ENCODE data around the gene VWCE.
A peak's percentile ranks its signal among the peaks of the same experiment; 100 is the strongest.

VWCE gene, protein sequence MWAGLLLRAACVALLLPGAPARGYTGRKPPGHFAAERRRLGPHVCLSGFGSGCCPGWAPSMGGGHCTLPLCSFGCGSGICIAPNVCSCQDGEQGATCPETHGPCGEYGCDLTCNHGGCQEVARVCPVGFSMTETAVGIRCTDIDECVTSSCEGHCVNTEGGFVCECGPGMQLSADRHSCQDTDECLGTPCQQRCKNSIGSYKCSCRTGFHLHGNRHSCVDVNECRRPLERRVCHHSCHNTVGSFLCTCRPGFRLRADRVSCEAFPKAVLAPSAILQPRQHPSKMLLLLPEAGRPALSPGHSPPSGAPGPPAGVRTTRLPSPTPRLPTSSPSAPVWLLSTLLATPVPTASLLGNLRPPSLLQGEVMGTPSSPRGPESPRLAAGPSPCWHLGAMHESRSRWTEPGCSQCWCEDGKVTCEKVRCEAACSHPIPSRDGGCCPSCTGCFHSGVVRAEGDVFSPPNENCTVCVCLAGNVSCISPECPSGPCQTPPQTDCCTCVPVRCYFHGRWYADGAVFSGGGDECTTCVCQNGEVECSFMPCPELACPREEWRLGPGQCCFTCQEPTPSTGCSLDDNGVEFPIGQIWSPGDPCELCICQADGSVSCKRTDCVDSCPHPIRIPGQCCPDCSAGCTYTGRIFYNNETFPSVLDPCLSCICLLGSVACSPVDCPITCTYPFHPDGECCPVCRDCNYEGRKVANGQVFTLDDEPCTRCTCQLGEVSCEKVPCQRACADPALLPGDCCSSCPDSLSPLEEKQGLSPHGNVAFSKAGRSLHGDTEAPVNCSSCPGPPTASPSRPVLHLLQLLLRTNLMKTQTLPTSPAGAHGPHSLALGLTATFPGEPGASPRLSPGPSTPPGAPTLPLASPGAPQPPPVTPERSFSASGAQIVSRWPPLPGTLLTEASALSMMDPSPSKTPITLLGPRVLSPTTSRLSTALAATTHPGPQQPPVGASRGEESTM

DNA sequence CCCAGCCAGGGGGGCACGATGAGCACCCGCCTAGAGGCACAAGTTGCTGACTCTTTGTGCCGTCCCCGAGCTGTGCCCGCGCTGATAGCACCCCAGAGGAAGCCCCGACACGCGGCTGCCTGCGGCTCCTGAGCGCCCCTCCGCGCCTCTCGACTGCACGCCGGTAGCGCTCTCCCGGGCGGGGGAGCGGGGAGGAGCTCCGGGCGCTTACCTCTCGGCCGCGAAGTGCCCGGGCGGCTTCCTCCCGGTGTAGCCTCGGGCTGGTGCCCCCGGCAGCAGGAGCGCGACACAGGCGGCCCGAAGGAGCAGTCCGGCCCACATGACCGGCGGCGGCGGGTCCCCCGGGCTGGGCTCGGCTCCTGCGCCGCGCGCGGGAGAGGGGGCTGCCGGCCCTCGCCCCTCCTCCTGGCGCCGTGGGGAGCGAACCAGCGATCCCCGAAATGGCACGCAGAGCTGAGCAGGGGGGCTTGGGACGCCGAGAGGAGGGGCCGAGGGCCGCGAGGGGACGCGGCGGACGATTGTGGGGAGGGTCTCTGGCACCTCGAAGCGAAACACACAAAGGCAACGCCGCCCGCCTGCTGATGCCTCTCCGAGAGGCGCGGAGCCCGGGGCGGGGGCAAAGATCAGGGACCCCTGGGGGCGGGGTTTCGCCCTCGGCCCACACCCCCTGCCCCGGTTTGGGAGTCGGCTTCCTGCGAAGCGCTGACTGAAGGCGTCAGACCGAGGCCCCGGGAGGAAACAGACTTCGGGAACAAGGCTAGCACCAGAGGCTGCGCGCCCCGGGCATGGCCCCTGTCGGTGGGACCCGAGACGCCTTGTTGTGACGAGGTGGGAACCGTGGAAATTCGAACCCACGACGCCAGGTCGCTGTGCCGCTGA is at the start of gene VWCE:
TSS of gene VWCE (minus strand) at position 600 of the 879 bp plus-strand sequence. CDS start at position 321, 279 bp downstream.
- Histone ChIP-seq H3K9me2 (replicated peaks; ENCODE audit: control insufficient read depth, low read length) (no peaks in the 10 kb centered on the region), H3K4me3 (ENCODE audit: low read length) (peak within 1 kb of the TSS; percentile 87), H3K4me1 (ENCODE audit: control insufficient read depth, low read length) (peaks cover 21% of the 10 kb centered on the region), H4K20me1 (ENCODE audit: control insufficient read depth, insufficient read depth, low read depth, low read length) (no peaks in the 10 kb centered on the region), H3K27ac (ENCODE audit: low read depth, low read length) (peak within 1 kb of the TSS; percentile 72), H3K9me3 (ENCODE audit: control insufficient read depth, insufficient read depth, low read length) (no peaks in the 10 kb centered on the region), H3F3A (ENCODE audit: control insufficient read depth, insufficient read depth) (peaks cover 21% of the 10 kb centered on the region), H3K36me3 (ENCODE audit: control insufficient read depth, low read length) (peaks cover 39% of the 10 kb centered on the region), H3K4me2 (ENCODE audit: low read length) (peak within 1 kb of the TSS; percentile 85), H3K79me2 (ENCODE audit: control insufficient read depth, low read length) (peaks cover 18% of the 10 kb centered on the region), H3K27me3 (ENCODE audit: control insufficient read depth, low read length) (no peaks in the 10 kb centered on the region)
- TF ChIP-seq, protein P1, sequence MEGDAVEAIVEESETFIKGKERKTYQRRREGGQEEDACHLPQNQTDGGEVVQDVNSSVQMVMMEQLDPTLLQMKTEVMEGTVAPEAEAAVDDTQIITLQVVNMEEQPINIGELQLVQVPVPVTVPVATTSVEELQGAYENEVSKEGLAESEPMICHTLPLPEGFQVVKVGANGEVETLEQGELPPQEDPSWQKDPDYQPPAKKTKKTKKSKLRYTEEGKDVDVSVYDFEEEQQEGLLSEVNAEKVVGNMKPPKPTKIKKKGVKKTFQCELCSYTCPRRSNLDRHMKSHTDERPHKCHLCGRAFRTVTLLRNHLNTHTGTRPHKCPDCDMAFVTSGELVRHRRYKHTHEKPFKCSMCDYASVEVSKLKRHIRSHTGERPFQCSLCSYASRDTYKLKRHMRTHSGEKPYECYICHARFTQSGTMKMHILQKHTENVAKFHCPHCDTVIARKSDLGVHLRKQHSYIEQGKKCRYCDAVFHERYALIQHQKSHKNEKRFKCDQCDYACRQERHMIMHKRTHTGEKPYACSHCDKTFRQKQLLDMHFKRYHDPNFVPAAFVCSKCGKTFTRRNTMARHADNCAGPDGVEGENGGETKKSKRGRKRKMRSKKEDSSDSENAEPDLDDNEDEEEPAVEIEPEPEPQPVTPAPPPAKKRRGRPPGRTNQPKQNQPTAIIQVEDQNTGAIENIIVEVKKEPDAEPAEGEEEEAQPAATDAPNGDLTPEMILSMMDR (IDR thresholded peaks at IDR 0.05; ENCODE audit: low read depth, low read length, poor library complexity, severe bottlenecking): peak; percentile 50
- TF ChIP-seq EZH2phosphoT487 (IDR thresholded peaks at IDR 0.05; ENCODE audit: borderline replicate concordance, low read length): no peak

DNA sequence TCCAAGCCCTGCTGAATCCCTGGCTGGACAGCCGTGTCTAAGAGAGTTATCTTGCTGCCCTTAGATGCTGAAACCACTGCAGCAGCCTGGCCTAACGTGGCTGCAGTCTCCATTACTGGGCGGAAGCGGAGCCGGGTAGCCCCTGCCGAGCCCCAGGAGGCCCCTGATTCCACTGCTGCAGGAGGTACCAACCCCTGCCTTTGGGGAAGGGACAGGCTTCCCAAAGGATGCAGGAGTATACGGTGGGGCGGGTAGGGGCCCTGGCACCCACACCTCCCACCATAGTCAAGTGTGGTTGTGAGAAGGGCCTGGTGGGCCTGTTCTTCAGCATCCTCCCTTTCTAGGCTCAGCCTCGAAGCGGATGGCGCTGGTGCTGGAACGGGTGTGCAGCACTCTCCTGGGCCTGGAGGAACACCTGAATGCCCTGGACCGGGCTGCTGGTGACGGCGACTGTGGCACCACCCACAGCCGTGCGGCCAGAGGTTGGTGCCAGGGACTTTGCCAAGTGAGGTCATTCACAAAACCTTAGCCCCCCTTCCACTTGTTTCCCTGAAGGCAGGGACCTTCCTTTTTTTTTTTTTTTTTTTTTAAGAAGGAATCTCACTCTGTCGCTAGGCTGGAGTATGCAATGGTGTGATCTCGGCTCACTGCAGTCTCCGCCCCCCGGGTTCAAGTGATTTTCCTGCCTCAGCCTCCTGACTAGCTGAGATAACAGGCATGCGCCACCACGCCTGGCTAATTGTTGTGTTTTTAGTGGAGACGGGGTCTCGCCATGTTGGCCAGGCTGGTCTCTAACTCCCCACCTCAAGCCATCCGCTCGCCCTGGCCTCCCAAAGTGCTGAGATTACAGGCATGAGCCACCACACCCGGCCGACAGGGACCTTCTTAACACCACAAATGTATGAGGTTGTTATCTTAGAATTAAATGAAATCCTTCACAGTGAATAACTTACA is 49.0 kb upstream of the VWCE start:
- H3K27me3 ChIP-seq (ENCODE audit: control insufficient read depth, low read length): no peaks in the 10 kb centered on the region
- no peaks in the 10 kb centered on the region for H3K79me2 ChIP-seq (ENCODE audit: control insufficient read depth, low read length)
- H3K4me3 ChIP-seq (ENCODE audit: low read length): no peak overlapping the region
- 0 out of 2 replicates have a peak, but pooled peaks cover 4% of the 10 kb centered on the region for H3F3A ChIP-seq (ENCODE audit: control insufficient read depth, insufficient read depth)
- H3K36me3 ChIP-seq (ENCODE audit: control insufficient read depth, low read length): peaks cover 49% of the 10 kb centered on the region
- H3K4me2 ChIP-seq (ENCODE audit: low read length): no peak overlapping the region
- no peaks in the 10 kb centered on the region for H3K9me3 ChIP-seq (ENCODE audit: control insufficient read depth, insufficient read depth, low read length)
- H4K20me1 ChIP-seq (ENCODE audit: control insufficient read depth, insufficient read depth, low read depth, low read length): 0 out of 2 replicates have a peak, but pooled peaks cover 2% of the 10 kb centered on the region
- H3K27ac ChIP-seq (ENCODE audit: low read depth, low read length): no peak overlapping the region
- no peak for TF ChIP-seq EZH2phosphoT487 (IDR thresholded peaks at IDR 0.05; ENCODE audit: borderline replicate concordance, low read length)
- TF ChIP-seq, protein P1 (IDR thresholded peaks at IDR 0.05; ENCODE audit: low read depth, low read length, poor library complexity, severe bottlenecking): no peak
- no peaks in the 10 kb centered on the region for H3K4me1 ChIP-seq (ENCODE audit: control insufficient read depth, low read length)
- no peaks in the 10 kb centered on the region for H3K9me2 ChIP-seq (replicated peaks; ENCODE audit: control insufficient read depth, low read length)
